OCI-LY1 (cell line): ENCODE measurements around the gene RBMS3.

Experiments used
- H2AFZ ChIP-seq: fragments of 200-600 bp; sonication (generic), shearing (Covaris generic); 2 replicates; pipeline ENCODE4 v1.6.0; 2014; ENCODE audit warnings: antibody characterized with exemption, mild to moderate bottlenecking, low read length
- H3F3A ChIP-seq: fragments of 200-600 bp; sonication (generic), shearing (Covaris generic); 2 replicates; pipeline ENCODE4 v1.6.0; 2014; ENCODE audit warnings: mild to moderate bottlenecking, antibody characterized with exemption, low read length, moderate library complexity; ENCODE audit not compliant: insufficient read depth
- H3K27ac ChIP-seq: fragments of 200-600 bp; sonication (generic); 2 replicates; pipeline ENCODE4 v1.5.1; 2014; ENCODE audit warnings: low read length, mixed run types, mild to moderate bottlenecking, low read depth; ENCODE audit not compliant: poor library complexity, severe bottlenecking
- H3K27me3 ChIP-seq: fragments of 200-600 bp; sonication (generic); 2 replicates; pipeline ENCODE4 v1.6.0; 2014; ENCODE audit warnings: antibody characterized with exemption, mild to moderate bottlenecking, low read length, moderate library complexity; ENCODE audit not compliant: insufficient read depth
- H3K36me3 ChIP-seq: fragments of 200-600 bp; sonication (generic); 2 replicates; pipeline ENCODE4 v1.6.1; 2014; ENCODE audit warnings: mild to moderate bottlenecking, antibody characterized with exemption, low read length, moderate library complexity, mixed read lengths; ENCODE audit not compliant: insufficient read depth
- H3K4me1 ChIP-seq: fragments of 200-600 bp; sonication (generic); 2 replicates; pipeline ENCODE4 v1.5.1; 2014; ENCODE audit warnings: mild to moderate bottlenecking, low read length, moderate library complexity; ENCODE audit not compliant: insufficient read depth, severe bottlenecking
- H3K4me2 ChIP-seq: fragments of 200-600 bp; sonication (generic), shearing (Covaris generic); 2 replicates; pipeline ENCODE4 v1.6.1; 2014; ENCODE audit warnings: low read length
- H3K4me3 ChIP-seq: fragments of 200-600 bp; sonication (generic); 2 replicates; pipeline ENCODE4 v1.5.1; 2014; ENCODE audit warnings: low read length, low read depth, mild to moderate bottlenecking, mixed read lengths; ENCODE audit not compliant: poor library complexity, severe bottlenecking
- H3K79me2 ChIP-seq: fragments of 200-600 bp; shearing (Covaris generic); 2 replicates; pipeline ENCODE4 v1.6.1; 2016; ENCODE audit warnings: mixed run types, low read length, mixed read lengths; ENCODE audit not compliant: insufficient read depth
- H3K9ac ChIP-seq: fragments of 200-600 bp; sonication (generic), shearing (Covaris generic); 2 replicates; pipeline ENCODE4 v1.6.1; 2014; ENCODE audit warnings: mild to moderate bottlenecking, low read length, mixed read lengths
- H3K9me2 ChIP-seq: fragments of 200-600 bp; sonication (generic), shearing (Covaris generic); 2 replicates; pipeline ENCODE4 v1.6.1; 2014; ENCODE audit warnings: low read depth, mild to moderate bottlenecking, low read length, mixed read lengths
- H3K9me3 ChIP-seq: fragments of 200-600 bp; shearing (Covaris generic); 2 replicates; pipeline ENCODE4 v1.6.1; 2014; ENCODE audit warnings: low read length, mixed read lengths
- H4K20me1 ChIP-seq: fragments of 200-600 bp; sonication (generic), shearing (Covaris generic); 2 replicates; pipeline ENCODE4 v1.6.0; 2016; ENCODE audit warnings: mild to moderate bottlenecking, low read length; ENCODE audit not compliant: insufficient read depth
- CTCF ChIP-seq: fragments of 200-600 bp; sonication (generic), shearing (Covaris generic); IDR thresholded peaks from 2 replicates; pipeline ENCODE4 v1.5.1; 2017; ENCODE audit warnings: mild to moderate bottlenecking, antibody characterized with exemption, low read length, moderate library complexity, mixed read lengths
- EZH2 ChIP-seq: fragments of 200-600 bp; sonication (generic), shearing (Covaris generic); IDR thresholded peaks from 2 replicates; pipeline ENCODE4 v1.8.0; 2017; ENCODE audit warnings: borderline replicate concordance, mixed run types, mild to moderate bottlenecking, antibody characterized with exemption, low read length, moderate library complexity, mixed read lengths

Gene RBMS3

GRCh38 chr3:29759411-29760225, 478.7 kb downstream of the RBMS3 start:
- Histone ChIP-seq H3K4me1 (peaks cover 91% of the 10 kb centered on the region), H4K20me1 (no peaks in the 10 kb centered on the region), H3K9me3 (no peaks in the 10 kb centered on the region), H3K9ac (peak overlapping the region; percentile 23; the same call in 1 of the 2 replicates), H3F3A (no peaks in the 10 kb centered on the region), H3K27ac (peak overlapping the region; percentile 71), H3K79me2 (no peaks in the 10 kb centered on the region), H3K4me3 (peak overlapping the region; percentile 4), H3K36me3 (no peaks in the 10 kb centered on the region), H3K27me3 (no peaks in the 10 kb centered on the region), H3K4me2 (peak overlapping the region; percentile 48), H2AFZ (no peak overlapping the region), H3K9me2 (no peaks in the 10 kb centered on the region)
- no peak for TF ChIP-seq CTCF
- no peak for TF ChIP-seq EZH2

GRCh38 chr3:29760226-29760685, 479.4 kb downstream of the RBMS3 start:
- Histone ChIP-seq H3K36me3 (no peaks in the 10 kb centered on the region), H3K27ac (no peak overlapping the region), H3K27me3 (no peaks in the 10 kb centered on the region), H3K9me3 (no peaks in the 10 kb centered on the region), H3K4me1 (peaks cover 94% of the 10 kb centered on the region), H3K79me2 (no peaks in the 10 kb centered on the region), H3F3A (no peaks in the 10 kb centered on the region), H4K20me1 (no peaks in the 10 kb centered on the region), H3K9ac (no peak overlapping the region), H3K9me2 (no peaks in the 10 kb centered on the region), H3K4me3 (no peak overlapping the region), H2AFZ (no peak overlapping the region), H3K4me2 (peak overlapping the region; percentile 48; the same call in 1 of the 2 replicates)
- TF ChIP-seq CTCF (no peak), EZH2 (no peak)

- H2AFZ ChIP-seq, result no peak overlapping the region
- no peaks in the 10 kb centered on the region for H3K9me3 ChIP-seq
- H4K20me1 ChIP-seq, result no peaks in the 10 kb centered on the region
- no peaks in the 10 kb centered on the region for H3K36me3 ChIP-seq
- H3K9me2 ChIP-seq, result no peaks in the 10 kb centered on the region
- no peaks in the 10 kb centered on the region for H3F3A ChIP-seq
- no peaks in the 10 kb centered on the region for H3K27me3 ChIP-seq
- H3K79me2 ChIP-seq, result no peaks in the 10 kb centered on the region
- no peak overlapping the region for H3K4me3 ChIP-seq
- peaks cover 81% of the 10 kb centered on the region for H3K4me1 ChIP-seq
- H3K9ac ChIP-seq, result no peak overlapping the region
- H3K27ac ChIP-seq, result peak overlapping the region; percentile 10
- no peak for TF ChIP-seq CTCF
- TF ChIP-seq EZH2, result no peak
- H3K4me2 ChIP-seq, result no peak overlapping the region
These were observed 480.6 kb downstream of the RBMS3 start for GRCh38 chr3:29761517-29761916.
